Testis (tissue), 2 donors: ENCODE data around the gene PRRG4.

Experiments used
- CTCF ChIP-seq, 3 experiments: fragments of 450-650 bp in 2 of 3; fragments of 200-600 bp in 1 of 3; sonication (generic) in 1 of 3; IDR thresholded peaks; one replicate each; pipeline ENCODE4 v1.5.1; 2016 to 2019; ENCODE audit warnings: antibody characterized with exemption in 3 of 3, mild to moderate bottlenecking in 2 of 3, moderate library complexity in 1 of 3
- POLR2A ChIP-seq: fragments of 450-650 bp; IDR thresholded peaks from one replicate; pipeline ENCODE4 v1.6.1; 2017; ENCODE audit warnings: antibody characterized with exemption, mild to moderate bottlenecking, moderate library complexity

DNA sequence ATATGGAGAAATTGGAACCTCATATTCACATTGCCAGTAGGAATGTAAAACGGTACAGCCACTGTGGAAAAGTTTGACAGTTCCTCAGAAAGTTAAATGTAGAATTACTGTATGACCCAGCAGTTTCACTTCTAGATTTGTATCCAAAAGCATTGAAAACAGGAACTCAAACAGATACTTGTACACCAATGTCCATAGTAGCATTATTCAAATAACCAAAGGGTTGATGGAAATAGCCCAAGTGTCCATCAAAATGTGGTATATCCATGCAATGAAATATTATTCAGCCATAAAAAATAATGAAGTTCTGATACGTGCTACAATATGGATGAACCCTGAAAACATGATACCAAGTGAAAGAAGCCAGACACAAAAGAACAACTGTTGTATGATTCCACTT, 17.8 kb downstream of the PRRG4 start:
- TF ChIP-seq CTCF (IDR thresholded peaks at IDR 0.05) (no peak), POLR2A (no peak)
